Panc1 (cell line): ENCODE measurements around the gene OR2T35. TPM values are rescaled to one million over a fixed set of nuclear protein-coding genes. Genes with fewer than 3 reads are reported as not detected.
"Not testable (repeated sequence)": the region's sequence is repeated elsewhere in the genome, so short reads cannot be mapped to it uniquely, and the experiment has no call there.

Experiments
- ATAC-seq: fragments of 200-7000 bp; cut with Tn5 transposase; 2 replicates; pipeline ENCODE4 v1.9.1; 2020; ENCODE audit warnings: mild to moderate bottlenecking, moderate library complexity
- Bru-seq: library from RNA; stranded (reverse); fragments of 400-500 nt; gene quantifications from one replicate; lab custom pipeline; 2021; lab: Mats Ljungman, UMichigan
- BruChase-seq, 2 experiments: library from RNA; stranded (reverse); fragments of 400-500 nt; gene quantifications; one replicate each; lab custom pipeline; 2021; lab: Mats Ljungman, UMichigan
- BruUV-seq: library from RNA; stranded (reverse); fragments of 400-500 nt; replicated peaks from 2 replicates; lab custom pipeline; 2021; lab: Mats Ljungman, UMichigan
- CTCF ChIA-PET: fragments of 300-600 bp; sonication (Branson Sonifier 250); formaldehyde crosslinking; loops from one replicate; lab custom pipeline; 2022; ENCODE audit warnings: antibody characterized with exemption; lab: Charles Lee
- POLR2A ChIA-PET: fragments of 300-600 bp; sonication (Branson Sonifier 250); formaldehyde crosslinking; loops from one replicate; lab custom pipeline; 2022; ENCODE audit warnings: antibody characterized with exemption; lab: Charles Lee
- DNase-seq: peaks from one replicate; pipeline ENCODE4 v3.0.0-alpha.2; 2010; ENCODE audit warnings: low read depth, low spot score
- H3K27ac ChIP-seq: 2 replicates; pipeline ENCODE4 v1.5.1; 2011; ENCODE audit warnings: mild to moderate bottlenecking, low read length, inconsistent platforms
- H3K27me3 ChIP-seq: fragments of 200-500 bp; sonication (Bioruptor generic); 2 replicates; pipeline ENCODE4 v1.6.0; 2014; ENCODE audit warnings: low read length, inconsistent platforms; ENCODE audit not compliant: control insufficient read depth, insufficient read depth
- H3K36me3 ChIP-seq: fragments of 200-500 bp; sonication (Bioruptor generic); 2 replicates; pipeline ENCODE4 v1.5.1; 2014; ENCODE audit warnings: inconsistent platforms, mild to moderate bottlenecking, low read length, moderate library complexity; ENCODE audit not compliant: control insufficient read depth, insufficient read depth
- H3K4me1 ChIP-seq: 2 replicates; pipeline ENCODE4 v1.5.1; 2011; ENCODE audit warnings: inconsistent platforms, mild to moderate bottlenecking, low read length, moderate library complexity; ENCODE audit not compliant: control insufficient read depth, insufficient read depth
- H3K4me3 ChIP-seq, 2 experiments: 2 replicates each; pipeline ENCODE4 v1.5.1; 2011 to 2012; ENCODE audit warnings: low read depth in 2 of 2, low read length in 2 of 2, mild to moderate bottlenecking in 2 of 2, inconsistent platforms in 1 of 2, moderate library complexity in 1 of 2
- H3K9me3 ChIP-seq: fragments of 200-500 bp; sonication (Bioruptor generic); 2 replicates; pipeline ENCODE4 v1.5.1; 2014; ENCODE audit warnings: low read depth, mild to moderate bottlenecking, inconsistent platforms, low read length, moderate library complexity; ENCODE audit not compliant: control insufficient read depth, insufficient read depth
- POLR2AphosphoS5 ChIP-seq: IDR thresholded peaks from 2 replicates; pipeline ENCODE4 v1.6.1; 2012; ENCODE audit warnings: mild to moderate bottlenecking, low read depth, low read length, moderate library complexity
- REST ChIP-seq, 2 experiments: IDR thresholded peaks; 2 replicates each; pipeline ENCODE4 v1.6.1; 2011 to 2012; ENCODE audit warnings: low read depth in 2 of 2, control low read depth in 1 of 2, low read length in 1 of 2, mild to moderate bottlenecking in 1 of 2, moderate library complexity in 1 of 2; ENCODE audit not compliant: insufficient read depth in 1 of 2
- SIN3A ChIP-seq: IDR thresholded peaks from 2 replicates; pipeline ENCODE4 v1.6.1; 2012; ENCODE audit warnings: low read depth, mild to moderate bottlenecking, low read length, moderate library complexity, borderline replicate concordance; ENCODE audit not compliant: insufficient read depth
- TCF7L2 ChIP-seq: IDR thresholded peaks from 2 replicates; pipeline ENCODE4 v1.6.1; 2011; ENCODE audit warnings: mild to moderate bottlenecking, low read depth, low read length, inconsistent platforms
- in situ Hi-C: cut with HindIII; loops from 2 replicates; pipeline ENCODE4 v1.10.0; 2016; ENCODE audit warnings: low sequenced_read_pairs, low pct_unique_long_range_greater_than_20kb
- intact Hi-C: fragments of 100-400 bp; cut with micrococcal nuclease; formaldehyde crosslinking; loops from one replicate; pipeline ENCODE4 v1.10.0; 2022; ENCODE audit not compliant: unreplicated experiment
- long read RNA-seq: library from polyadenylated mRNA; unstranded; transcript quantifications from one replicate; pipeline ENCODE4 v2.0.0, GENCODE V29; 2021; ENCODE audit not compliant: unreplicated experiment
- polyA plus RNA-seq: library from polyadenylated mRNA; unstranded; fragments of >200 nt; gene quantifications from one replicate; pipeline ENCODE4 v1.2.1, GENCODE V29; 2012; ENCODE audit warnings: missing spikeins; ENCODE audit not compliant: insufficient read length
- total RNA-seq: library from RNA; stranded (reverse); gene quantifications from one replicate; pipeline ENCODE4 v1.2.1, GENCODE V29; 2021; ENCODE audit not compliant: unreplicated experiment
- TF ChIP-seq, protein P1 (sequence below): fragments of 450-650 bp; IDR thresholded peaks from 2 replicates; pipeline ENCODE4 v1.5.1; 2017; ENCODE audit warnings: mild to moderate bottlenecking

The OR2T35 gene, protein sequence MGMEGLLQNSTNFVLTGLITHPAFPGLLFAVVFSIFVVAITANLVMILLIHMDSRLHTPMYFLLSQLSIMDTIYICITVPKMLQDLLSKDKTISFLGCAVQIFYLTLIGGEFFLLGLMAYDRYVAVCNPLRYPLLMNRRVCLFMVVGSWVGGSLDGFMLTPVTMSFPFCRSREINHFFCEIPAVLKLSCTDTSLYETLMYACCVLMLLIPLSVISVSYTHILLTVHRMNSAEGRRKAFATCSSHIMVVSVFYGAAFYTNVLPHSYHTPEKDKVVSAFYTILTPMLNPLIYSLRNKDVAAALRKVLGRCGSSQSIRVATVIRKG
- not detected for total RNA-seq
- polyA plus RNA-seq = not detected
- percentile 8 among the genes with signal in this experiment for Bru-seq, nascent RNA
- BruChase-seq, experiment 1, labeled RNA remaining after a 2-hour chase = not detected
- BruChase-seq, experiment 2, labeled RNA remaining after a 6-hour chase = percentile 13 among the genes with signal in this experiment
- long read RNA-seq = 0 reads

DNA sequence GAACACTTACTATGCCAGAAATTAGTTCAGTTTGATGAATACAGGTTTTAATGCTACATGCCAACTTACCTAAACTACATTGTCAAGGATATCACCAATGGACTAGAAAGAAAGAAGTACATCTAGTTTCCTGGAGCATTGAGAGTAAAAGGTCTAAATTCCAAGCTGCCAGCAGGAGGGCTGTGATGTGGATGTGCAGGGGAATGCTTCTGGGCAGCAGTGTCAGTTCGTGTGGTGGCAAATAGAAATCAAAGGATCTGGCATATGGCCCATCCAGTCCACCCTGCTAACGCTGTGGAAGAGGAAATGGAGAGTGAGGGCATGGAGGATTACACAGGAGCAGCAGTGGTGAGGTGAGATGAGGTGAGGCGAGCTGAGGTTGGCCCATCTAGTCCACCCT is at the start of gene OR2T35:
OR2T35 (minus strand) TSS at position 101 of the 400 bp plus-strand sequence. CDS start 6,020 bp downstream, outside the sequence.
- ATAC-seq, H3K27me3 ChIP-seq, intact Hi-C loops, CTCF ChIA-PET, DNase-seq, H3K4me3 ChIP-seq, H3K4me1 ChIP-seq, in situ Hi-C loops, POLR2A ChIA-PET, H3K9me3 ChIP-seq, BruUV-seq, H3K36me3 ChIP-seq, H3K27ac ChIP-seq: not testable (repeated sequence)

DNA sequence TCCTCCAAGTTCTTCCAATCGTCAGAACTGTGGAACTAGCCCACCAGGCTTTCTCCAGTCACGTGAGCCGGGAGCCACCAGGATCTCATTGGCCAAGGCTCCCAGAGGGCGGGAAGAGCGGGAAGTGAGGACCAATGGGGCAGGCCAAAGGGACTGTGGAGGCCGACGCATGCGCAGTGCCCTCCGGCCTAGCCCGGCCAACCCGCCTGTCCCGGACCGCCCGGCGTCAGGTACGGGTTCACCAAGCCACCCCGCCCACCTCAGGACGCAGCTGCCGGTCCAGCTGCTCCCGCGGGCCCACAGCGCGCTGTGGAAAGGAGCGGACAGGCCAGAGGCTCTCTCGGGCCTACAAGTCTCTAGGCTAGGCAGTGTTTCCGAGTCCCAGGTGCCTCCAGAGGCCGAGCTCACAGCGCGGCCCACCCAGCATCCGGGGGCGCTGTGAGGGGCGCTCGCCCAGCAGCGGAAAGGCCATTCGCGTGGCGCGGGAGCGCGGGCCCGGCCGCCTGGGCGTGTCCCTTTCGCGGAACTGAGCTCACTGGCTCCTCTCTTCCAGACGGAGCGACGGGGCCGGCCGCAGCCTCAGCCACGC is 46.6 kb upstream of the OR2T35 start:
- no peak for DNase-seq
- no TSS peak for BruUV-seq
- ATAC-seq = no peak
- Histone ChIP-seq H3K9me3 (no peaks in the 10 kb centered on the region), H3K36me3 (no peaks in the 10 kb centered on the region), H3K27me3 (no peaks in the 10 kb centered on the region), H3K27ac (no peak overlapping the region), H3K4me1 (no peaks in the 10 kb centered on the region), H3K4me3 (no peak overlapping the region)
- ChIA-PET POLR2A (no interaction called here), CTCF (no interaction called here)
- intact Hi-C loops (no loop called here), in situ Hi-C loops (no loop called here)
- TF ChIP-seq, protein P1, sequence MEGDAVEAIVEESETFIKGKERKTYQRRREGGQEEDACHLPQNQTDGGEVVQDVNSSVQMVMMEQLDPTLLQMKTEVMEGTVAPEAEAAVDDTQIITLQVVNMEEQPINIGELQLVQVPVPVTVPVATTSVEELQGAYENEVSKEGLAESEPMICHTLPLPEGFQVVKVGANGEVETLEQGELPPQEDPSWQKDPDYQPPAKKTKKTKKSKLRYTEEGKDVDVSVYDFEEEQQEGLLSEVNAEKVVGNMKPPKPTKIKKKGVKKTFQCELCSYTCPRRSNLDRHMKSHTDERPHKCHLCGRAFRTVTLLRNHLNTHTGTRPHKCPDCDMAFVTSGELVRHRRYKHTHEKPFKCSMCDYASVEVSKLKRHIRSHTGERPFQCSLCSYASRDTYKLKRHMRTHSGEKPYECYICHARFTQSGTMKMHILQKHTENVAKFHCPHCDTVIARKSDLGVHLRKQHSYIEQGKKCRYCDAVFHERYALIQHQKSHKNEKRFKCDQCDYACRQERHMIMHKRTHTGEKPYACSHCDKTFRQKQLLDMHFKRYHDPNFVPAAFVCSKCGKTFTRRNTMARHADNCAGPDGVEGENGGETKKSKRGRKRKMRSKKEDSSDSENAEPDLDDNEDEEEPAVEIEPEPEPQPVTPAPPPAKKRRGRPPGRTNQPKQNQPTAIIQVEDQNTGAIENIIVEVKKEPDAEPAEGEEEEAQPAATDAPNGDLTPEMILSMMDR = no peak
- no peak for TF ChIP-seq TCF7L2
- TF ChIP-seq REST (IDR thresholded peaks at IDR 0.05; ENCODE audit: insufficient read depth in 1 of 2, low read depth in 2 of 2, low read length in 1 of 2) = no peak
- no peak for TF ChIP-seq SIN3A
- TF ChIP-seq POLR2AphosphoS5 = no peak
